NCI-H1092 treated with DMSO at 0.1 percent for 48 hours (cell line): ENCODE results near the gene KIF6.
A peak's percentile ranks its signal among the peaks of the same experiment; 100 is the strongest.

Experiments
- DNase-seq: peaks from one replicate; lab custom pipeline; 2025; lab: John Stamatoyannopoulos, UW

KIF6 gene

GRCh38 chr6:39378175-39378959, 346.8 kb downstream of the KIF6 start:
- no peak for DNase-seq

GRCh38 chr6:39377539-39377950, 347.7 kb downstream of the KIF6 start:
- DNase-seq: peak; percentile 43

GRCh38 chr6:39375405-39375804, 349.8 kb downstream of the KIF6 start:
- no peak for DNase-seq

- no peak for DNase-seq
Observed at GRCh38 chr6:39370390-39370789, 354.8 kb downstream of the KIF6 start.

GRCh38 chr6:39369987-39370386, 355.2 kb downstream of the KIF6 start:
- DNase-seq: no peak

GRCh38 chr6:39367700-39368099, 357.5 kb downstream of the KIF6 start:
- peak; percentile 15 for DNase-seq

- no peak for DNase-seq
Observed at GRCh38 chr6:39366931-39367618, 358.1 kb downstream of the KIF6 start.

GRCh38 chr6:39365281-39366074, 359.7 kb downstream of the KIF6 start:
- no peak for DNase-seq

GRCh38 chr6:39363280-39363679, 361.9 kb downstream of the KIF6 start:
- DNase-seq: no peak

- DNase-seq: no peak
Observed at GRCh38 chr6:39362487-39362865, 362.7 kb downstream of the KIF6 start.

- DNase-seq: peak; percentile 64
Observed at GRCh38 chr6:39361657-39362486, 363.3 kb downstream of the KIF6 start.

- no peak for DNase-seq
Observed at GRCh38 chr6:39360378-39360777, 364.8 kb downstream of the KIF6 start.

- peak; percentile 77 for DNase-seq
Observed at GRCh38 chr6:39357998-39358686, 367.1 kb downstream of the KIF6 start.

- no peak for DNase-seq
Observed at GRCh38 chr6:39353698-39354315, 371.4 kb downstream of the KIF6 start.

GRCh38 chr6:39350723-39351505, 374.3 kb downstream of the KIF6 start:
- no peak for DNase-seq

- no peak for DNase-seq
Observed at GRCh38 chr6:39348740-39349139, 376.5 kb downstream of the KIF6 start.

- DNase-seq: peak; percentile 57
Observed at GRCh38 chr6:39347906-39348585, 377.2 kb downstream of the KIF6 start.

GRCh38 chr6:39347206-39347605, 378.0 kb downstream of the KIF6 start:
- no peak for DNase-seq

- DNase-seq: no peak
Observed at GRCh38 chr6:39344821-39345280, 380.4 kb downstream of the KIF6 start.
